ENCODE data around the gene PSMG1. TPM values are rescaled to one million over a fixed set of nuclear protein-coding genes. Genes with fewer than 3 reads are reported as not detected.

PSMG1 gene
- polyA plus RNA-seq, 1 of the 3 experiments (the other 2 are of a cell fraction): 39.6 TPM

DNA sequence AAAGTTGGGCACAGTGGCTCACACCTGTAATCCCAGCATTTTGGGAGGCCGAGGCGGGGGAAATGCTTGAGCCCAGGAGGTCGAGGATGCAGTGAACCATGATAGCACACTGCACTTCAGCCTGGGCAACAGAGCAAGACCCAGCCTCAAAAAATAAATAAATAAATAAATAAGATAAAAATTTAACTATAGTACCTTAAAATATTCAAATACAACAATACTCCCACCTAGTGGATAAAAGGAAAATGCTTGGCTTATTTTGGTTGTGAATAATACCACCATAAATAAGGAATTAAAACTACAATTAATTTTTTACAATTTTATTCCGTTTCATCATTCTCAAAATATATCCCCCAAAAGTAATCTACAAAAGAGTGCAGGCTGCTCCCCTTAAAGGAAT lies 8.1 kb downstream of the PSMG1 start:
- H3K4me2 ChIP-seq: no peak overlapping the region
- H3F3A ChIP-seq (replicated peaks; ENCODE audit: insufficient read depth): peaks cover 12% of the 10 kb centered on the region
- no peaks in the 10 kb centered on the region for H3K9me2 ChIP-seq
- WGBS (ENCODE audit: low lambda C conversion rate): 73% methylated on average over 4 of the region's 4 CpGs
- DNase-seq: no peak
- H4K20me1 ChIP-seq (ENCODE audit: insufficient read depth): no peaks in the 10 kb centered on the region; the same call in 1 of the 2 replicates
- no peaks in the 10 kb centered on the region; a peak in 1 of 4 replicates for H3K4me1 ChIP-seq (ENCODE audit: control insufficient read depth in 1 of 2, insufficient read depth in 2 of 2, low read depth in 1 of 2, low read length in 1 of 2)
- CTCF ChIA-PET: interaction anchor here (0.6 to 4.1 kb wide), 4 partner anchors 14 to 871 kb away, joined by 3 to 16 read pairs (median 3); no protein-coding TSS in a partner anchor
- TF ChIP-seq RAD21 (IDR thresholded peaks at IDR 0.05; ENCODE audit: low read length) (peak; percentile 48; the same call in 1 of the 2 replicates), TCF12 (IDR thresholded peaks at IDR 0.05) (no peak)
- TF ChIP-seq, protein P1, sequence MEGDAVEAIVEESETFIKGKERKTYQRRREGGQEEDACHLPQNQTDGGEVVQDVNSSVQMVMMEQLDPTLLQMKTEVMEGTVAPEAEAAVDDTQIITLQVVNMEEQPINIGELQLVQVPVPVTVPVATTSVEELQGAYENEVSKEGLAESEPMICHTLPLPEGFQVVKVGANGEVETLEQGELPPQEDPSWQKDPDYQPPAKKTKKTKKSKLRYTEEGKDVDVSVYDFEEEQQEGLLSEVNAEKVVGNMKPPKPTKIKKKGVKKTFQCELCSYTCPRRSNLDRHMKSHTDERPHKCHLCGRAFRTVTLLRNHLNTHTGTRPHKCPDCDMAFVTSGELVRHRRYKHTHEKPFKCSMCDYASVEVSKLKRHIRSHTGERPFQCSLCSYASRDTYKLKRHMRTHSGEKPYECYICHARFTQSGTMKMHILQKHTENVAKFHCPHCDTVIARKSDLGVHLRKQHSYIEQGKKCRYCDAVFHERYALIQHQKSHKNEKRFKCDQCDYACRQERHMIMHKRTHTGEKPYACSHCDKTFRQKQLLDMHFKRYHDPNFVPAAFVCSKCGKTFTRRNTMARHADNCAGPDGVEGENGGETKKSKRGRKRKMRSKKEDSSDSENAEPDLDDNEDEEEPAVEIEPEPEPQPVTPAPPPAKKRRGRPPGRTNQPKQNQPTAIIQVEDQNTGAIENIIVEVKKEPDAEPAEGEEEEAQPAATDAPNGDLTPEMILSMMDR (IDR thresholded peaks at IDR 0.05): peak; percentile 65
- no peak overlapping the region for H3K9ac ChIP-seq
- no peak overlapping the region for H3K27ac ChIP-seq (ENCODE audit: low read depth in 2 of 2, low read length in 1 of 2)
- H3K79me2 ChIP-seq (ENCODE audit: insufficient read depth): peaks cover 11% of the 10 kb centered on the region
- H3K9me3 ChIP-seq: no peaks in the 10 kb centered on the region
- H3K36me3 ChIP-seq (replicated peaks in 1 of 2; ENCODE audit: control insufficient read depth in 1 of 2, insufficient read depth in 2 of 2, low read length in 1 of 2): peaks cover 53 to 64% of the 10 kb centered on the region in 2 experiments
- no peak overlapping the region for H3K4me3 ChIP-seq (ENCODE audit: low read depth in 2 of 2, low read length in 1 of 2)
- H2AFZ ChIP-seq (ENCODE audit: low read depth): no peak overlapping the region
- POLR2A ChIA-PET: no interaction called here
- H3K27me3 ChIP-seq (ENCODE audit: insufficient read depth): no peaks in the 10 kb centered on the region

DNA sequence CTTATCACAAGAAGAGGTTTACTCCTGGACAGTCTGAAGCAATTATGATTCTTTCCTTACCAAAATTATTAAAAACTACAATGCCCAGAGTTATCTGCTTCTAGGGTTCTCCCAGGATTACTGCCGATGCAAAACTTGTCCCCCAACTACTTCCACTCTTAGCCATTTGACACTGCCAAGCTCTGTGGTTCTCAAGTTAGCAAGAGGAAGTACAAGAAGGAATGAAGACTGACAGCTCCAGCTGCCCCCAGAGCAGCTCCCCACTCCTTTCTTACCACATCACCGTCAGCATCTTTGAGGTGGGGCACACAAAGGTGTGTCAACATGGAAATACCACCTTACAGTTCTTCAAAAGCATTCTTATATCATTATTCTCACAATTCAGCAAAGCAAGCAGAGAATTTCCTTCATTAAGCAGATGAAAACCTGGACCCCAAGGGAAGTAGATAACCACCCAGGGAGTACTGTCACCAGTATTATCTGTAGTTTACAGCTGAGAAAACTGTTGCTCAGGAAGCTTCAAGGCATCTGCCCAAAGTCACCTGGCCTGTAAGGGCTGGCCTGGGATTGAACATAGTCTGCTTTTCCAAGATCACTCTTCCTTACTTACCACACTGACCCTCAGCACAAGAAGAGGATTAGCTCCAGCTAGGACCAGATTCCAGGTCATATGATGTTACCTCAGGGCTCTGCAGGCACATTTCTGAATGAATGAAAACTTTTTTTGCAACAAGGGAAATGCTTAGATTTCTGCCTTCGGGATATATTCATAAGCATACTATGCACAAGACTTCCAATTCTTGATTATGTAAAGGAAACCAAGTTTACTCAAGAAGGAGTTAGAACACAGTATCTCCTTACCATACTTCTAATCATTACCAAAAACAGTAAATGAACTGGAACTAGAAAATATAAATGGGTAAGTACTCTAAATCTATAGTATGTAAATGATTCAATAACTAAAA lies 9.3 kb downstream of the PSMG1 start:
- Histone ChIP-seq H3K9me3 (no peaks in the 10 kb centered on the region), H4K20me1 (ENCODE audit: insufficient read depth) (no peaks in the 10 kb centered on the region; the same call in 1 of the 2 replicates), H3K9me2 (no peaks in the 10 kb centered on the region), H3K79me2 (ENCODE audit: insufficient read depth) (peaks cover 7% of the 10 kb centered on the region; the same call in 1 of the 2 replicates), H3F3A (replicated peaks; ENCODE audit: insufficient read depth) (peaks cover 12% of the 10 kb centered on the region), H3K4me1 (ENCODE audit: control insufficient read depth in 1 of 2, insufficient read depth in 2 of 2, low read depth in 1 of 2, low read length in 1 of 2) (no peaks in the 10 kb centered on the region; a peak in 1 of 4 replicates), H3K4me2 (no peak overlapping the region), H2AFZ (ENCODE audit: low read depth) (no peak overlapping the region), H3K27ac (ENCODE audit: low read depth in 2 of 2, low read length in 1 of 2) (no peak overlapping the region), H3K9ac (no peak overlapping the region), H3K27me3 (ENCODE audit: insufficient read depth) (no peaks in the 10 kb centered on the region), H3K36me3 (replicated peaks in 1 of 2; ENCODE audit: control insufficient read depth in 1 of 2, insufficient read depth in 2 of 2, low read length in 1 of 2) (peaks cover 48 to 57% of the 10 kb centered on the region in 2 experiments), H3K4me3 (ENCODE audit: low read depth in 2 of 2, low read length in 1 of 2) (no peak overlapping the region)
- CTCF ChIA-PET: interaction anchor here (0.6 to 4.1 kb wide), 5 partner anchors 13 to 870 kb away, joined by 3 to 16 read pairs (median 3); no protein-coding TSS in a partner anchor
- POLR2A ChIA-PET: interaction anchor here (1.0 kb wide), 1 partner anchor 10 kb away, joined by 3 read pairs; the partner anchor contains the start of gene PSMG1
- DNase-seq: no peak
- WGBS (ENCODE audit: low lambda C conversion rate): 97% methylated on average over 3 of the region's 3 CpGs
- no peak for TF ChIP-seq FOSL2 (IDR thresholded peaks at IDR 0.05; ENCODE audit: borderline replicate concordance, low read depth)
- TF ChIP-seq SMC3 (IDR thresholded peaks at IDR 0.05; ENCODE audit: low read depth, low read length): no peak
- no peak for TF ChIP-seq NFIC (IDR thresholded peaks at IDR 0.05; ENCODE audit: borderline replicate concordance)
- no peak for TF ChIP-seq TEAD4 (IDR thresholded peaks at IDR 0.05; ENCODE audit: borderline replicate concordance, insufficient read depth)
- TF ChIP-seq NRF1 (IDR thresholded peaks at IDR 0.05; ENCODE audit: low read depth, low read length): no peak
- no peak for TF ChIP-seq JUND (IDR thresholded peaks at IDR 0.05)
- no peak for TF ChIP-seq SIN3A (IDR thresholded peaks at IDR 0.05; ENCODE audit: borderline replicate concordance, low read depth, low read length)
- no peak for TF ChIP-seq MEF2A (IDR thresholded peaks at IDR 0.05; ENCODE audit: borderline replicate concordance, low read depth)
- no peak for TF ChIP-seq EZH2phosphoT487 (IDR thresholded peaks at IDR 0.05; ENCODE audit: borderline replicate concordance, low read depth)
- TF ChIP-seq, protein P1 (IDR thresholded peaks at IDR 0.05): no peak
- TF ChIP-seq, protein P2, sequence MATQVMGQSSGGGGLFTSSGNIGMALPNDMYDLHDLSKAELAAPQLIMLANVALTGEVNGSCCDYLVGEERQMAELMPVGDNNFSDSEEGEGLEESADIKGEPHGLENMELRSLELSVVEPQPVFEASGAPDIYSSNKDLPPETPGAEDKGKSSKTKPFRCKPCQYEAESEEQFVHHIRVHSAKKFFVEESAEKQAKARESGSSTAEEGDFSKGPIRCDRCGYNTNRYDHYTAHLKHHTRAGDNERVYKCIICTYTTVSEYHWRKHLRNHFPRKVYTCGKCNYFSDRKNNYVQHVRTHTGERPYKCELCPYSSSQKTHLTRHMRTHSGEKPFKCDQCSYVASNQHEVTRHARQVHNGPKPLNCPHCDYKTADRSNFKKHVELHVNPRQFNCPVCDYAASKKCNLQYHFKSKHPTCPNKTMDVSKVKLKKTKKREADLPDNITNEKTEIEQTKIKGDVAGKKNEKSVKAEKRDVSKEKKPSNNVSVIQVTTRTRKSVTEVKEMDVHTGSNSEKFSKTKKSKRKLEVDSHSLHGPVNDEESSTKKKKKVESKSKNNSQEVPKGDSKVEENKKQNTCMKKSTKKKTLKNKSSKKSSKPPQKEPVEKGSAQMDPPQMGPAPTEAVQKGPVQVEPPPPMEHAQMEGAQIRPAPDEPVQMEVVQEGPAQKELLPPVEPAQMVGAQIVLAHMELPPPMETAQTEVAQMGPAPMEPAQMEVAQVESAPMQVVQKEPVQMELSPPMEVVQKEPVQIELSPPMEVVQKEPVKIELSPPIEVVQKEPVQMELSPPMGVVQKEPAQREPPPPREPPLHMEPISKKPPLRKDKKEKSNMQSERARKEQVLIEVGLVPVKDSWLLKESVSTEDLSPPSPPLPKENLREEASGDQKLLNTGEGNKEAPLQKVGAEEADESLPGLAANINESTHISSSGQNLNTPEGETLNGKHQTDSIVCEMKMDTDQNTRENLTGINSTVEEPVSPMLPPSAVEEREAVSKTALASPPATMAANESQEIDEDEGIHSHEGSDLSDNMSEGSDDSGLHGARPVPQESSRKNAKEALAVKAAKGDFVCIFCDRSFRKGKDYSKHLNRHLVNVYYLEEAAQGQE (IDR thresholded peaks at IDR 0.05; ENCODE audit: low read depth, low read length): no peak
- TF ChIP-seq POLR2AphosphoS5 (IDR thresholded peaks at IDR 0.05; ENCODE audit: low read depth, low read length): no peak
- TF ChIP-seq, protein P3, sequence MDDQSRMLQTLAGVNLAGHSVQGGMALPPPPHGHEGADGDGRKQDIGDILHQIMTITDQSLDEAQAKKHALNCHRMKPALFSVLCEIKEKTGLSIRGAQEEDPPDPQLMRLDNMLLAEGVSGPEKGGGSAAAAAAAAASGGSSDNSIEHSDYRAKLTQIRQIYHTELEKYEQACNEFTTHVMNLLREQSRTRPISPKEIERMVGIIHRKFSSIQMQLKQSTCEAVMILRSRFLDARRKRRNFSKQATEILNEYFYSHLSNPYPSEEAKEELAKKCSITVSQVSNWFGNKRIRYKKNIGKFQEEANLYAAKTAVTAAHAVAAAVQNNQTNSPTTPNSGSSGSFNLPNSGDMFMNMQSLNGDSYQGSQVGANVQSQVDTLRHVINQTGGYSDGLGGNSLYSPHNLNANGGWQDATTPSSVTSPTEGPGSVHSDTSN (IDR thresholded peaks at IDR 0.05): no peak
- no peak for TF ChIP-seq GATA2 (CRISPR knock-in tag; IDR thresholded peaks at IDR 0.05)

Measured in SK-N-SH (cell line).